GM18508 (cell line): ENCODE results near the gene SFTPB.
"Not testable (repeated sequence)": the region's sequence is repeated elsewhere in the genome, so short reads cannot be mapped to it uniquely, and the experiment has no call there.

ENCODE experiments used
- ATAC-seq: cut with Tn5 transposase; IDR thresholded peaks from one replicate; pipeline ENCODE4 v1.9.1; 2021; ENCODE audit warnings: moderate number of reproducible peaks; ENCODE audit not compliant: insufficient read depth, unreplicated experiment

Gene SFTPB

DNA sequence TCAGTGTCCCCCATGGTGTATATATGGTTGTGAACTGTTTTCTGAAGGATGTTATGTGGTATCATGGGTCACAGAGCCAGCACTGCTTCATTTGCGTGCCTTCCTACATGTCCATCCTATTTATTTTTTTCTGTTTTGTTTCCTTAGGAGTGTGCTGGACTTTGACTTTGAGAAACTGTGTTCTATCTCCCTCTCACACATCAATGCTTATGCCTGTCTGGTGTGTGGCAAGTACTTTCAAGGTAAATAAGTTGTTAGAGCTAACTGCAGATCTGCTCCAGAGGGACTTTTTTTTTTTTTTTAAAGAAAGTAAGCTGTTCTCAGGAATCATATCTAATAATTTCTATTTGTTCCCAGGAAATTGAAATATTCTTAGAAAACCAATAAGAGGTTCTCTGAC, 46.7 kb downstream of the SFTPB start:
- ATAC-seq = no peak

DNA sequence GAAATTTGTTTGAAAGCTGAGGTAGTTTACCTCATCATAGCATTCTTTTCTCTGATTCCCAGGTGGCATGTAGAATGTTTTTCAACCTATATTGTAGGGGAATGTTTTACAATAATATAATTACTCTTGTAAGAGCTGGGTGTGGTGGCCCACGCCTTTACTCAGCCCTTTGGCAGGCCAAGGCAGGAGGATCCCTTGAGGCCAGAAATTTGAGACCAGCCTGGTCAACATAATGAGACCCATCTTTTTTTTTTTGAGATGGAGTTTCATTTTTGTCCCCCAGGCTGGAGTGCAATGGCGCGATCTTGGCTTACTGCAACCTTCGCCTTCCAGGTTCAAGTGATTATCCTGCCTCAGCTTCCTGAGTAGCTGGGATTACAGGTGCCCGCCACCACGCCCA, 48.4 kb downstream of the SFTPB start:
- no peak for ATAC-seq

- not testable (repeated sequence) for ATAC-seq
Measured at GRCh38 chr2:85617723-85618122, 50.3 kb downstream of the SFTPB start.

GRCh38 chr2:85615413-85615728, 52.6 kb downstream of the SFTPB start:
- ATAC-seq = no peak

GRCh38 chr2:85614757-85615156, 53.2 kb downstream of the SFTPB start:
- ATAC-seq = not testable (repeated sequence)

GRCh38 chr2:85613717-85614515, 54.1 kb downstream of the SFTPB start:
- ATAC-seq = no peak

GRCh38 chr2:85611705-85612587, 56.1 kb downstream of the SFTPB start, which contains the start of gene C2orf68:
C2orf68 (minus strand) TSS chr2:85612066; CDS start chr2:85611984, 82 bp downstream.
- peak; percentile 67 for ATAC-seq

DNA sequence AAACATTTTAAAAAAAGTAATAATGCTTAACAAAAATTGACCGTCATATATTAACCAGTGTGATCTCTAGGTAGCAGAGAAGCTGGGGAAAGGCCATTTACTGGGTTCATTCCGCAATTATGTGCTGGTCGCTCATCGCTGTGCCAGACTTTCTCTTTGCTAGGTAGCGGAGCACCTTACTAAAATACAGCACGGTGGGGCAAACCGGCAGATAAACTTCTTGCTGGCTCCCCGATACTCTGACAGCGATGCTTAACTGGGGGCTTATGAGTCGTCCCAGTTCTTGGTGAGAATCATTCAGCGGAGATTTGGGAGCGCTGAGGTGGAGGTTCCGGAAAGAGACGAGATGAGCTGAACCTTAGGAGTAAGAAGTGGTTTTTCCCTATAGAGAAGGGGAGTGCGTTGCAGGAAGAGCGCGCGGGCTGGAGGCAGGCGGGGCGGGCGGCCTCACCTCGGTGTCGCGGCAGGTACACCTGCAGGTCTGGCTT, 56.7 kb downstream of the SFTPB start:
- ATAC-seq = no peak
